ENCODE results near the gene ALG10B.
"Not testable (repeated sequence)": the region's sequence is repeated elsewhere in the genome, so short reads cannot be mapped to it uniquely, and the experiment has no call there.

- not testable (repeated sequence) for TF ChIP-seq CTCF, POLR2AphosphoS5 (IDR thresholded peaks at IDR 0.05)
Observed at GRCh38 chr12:38351175-38351508, 34.6 kb downstream of the ALG10B start.

Measured in upper lobe of left lung (tissue), 4 donors.